GM12872 (cell line): ENCODE measurements around the gene LAMA5.

ENCODE experiments used
- TF ChIP-seq, protein P1 (sequence below): IDR thresholded peaks from 3 replicates; pipeline ENCODE4 v1.5.1; 2011; ENCODE audit warnings: low read depth, mild to moderate bottlenecking, low read length, moderate library complexity; ENCODE audit not compliant: insufficient read depth

The LAMA5 gene

DNA sequence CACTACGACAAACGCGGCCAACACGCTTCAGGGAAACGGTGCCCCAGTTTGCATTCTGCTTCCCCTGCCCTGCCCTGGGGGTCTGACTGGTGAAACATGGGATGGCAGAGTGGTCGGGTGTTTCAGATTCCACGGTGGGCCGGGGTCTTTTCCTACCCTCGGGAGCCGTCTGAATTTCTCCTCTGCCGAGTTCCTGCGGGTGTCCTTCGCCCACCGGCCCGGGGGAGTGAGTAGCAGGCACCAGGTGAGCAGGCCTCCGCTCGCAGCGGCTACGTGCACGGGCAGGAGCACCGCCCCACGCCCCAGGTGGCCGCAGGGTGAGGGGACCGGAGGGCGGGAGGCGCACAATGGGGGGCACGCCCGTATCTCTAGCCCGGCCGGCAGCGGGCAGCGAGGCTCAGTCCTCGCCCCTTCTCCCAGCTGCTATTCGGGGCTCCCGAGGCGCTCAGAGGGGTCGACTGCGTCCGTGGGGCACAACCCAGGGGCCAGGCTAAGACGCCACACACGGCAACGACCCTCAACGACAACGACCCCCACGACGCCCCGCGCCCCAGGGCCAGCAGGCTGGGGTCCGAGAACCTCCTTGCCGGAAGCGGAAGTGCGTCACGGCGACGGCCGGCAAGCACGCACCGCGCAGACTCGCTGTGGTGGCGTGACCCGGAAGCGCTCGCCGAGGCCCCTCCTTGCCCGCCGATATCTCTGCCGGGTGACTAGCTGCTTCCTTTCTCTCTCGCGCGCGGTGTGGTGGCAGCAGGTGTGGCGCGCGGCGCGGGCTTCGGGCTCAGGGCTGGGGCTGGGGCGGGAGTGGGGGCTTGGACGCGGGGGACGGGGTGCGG, 19.5 kb upstream of the LAMA5 start, which contains the start of gene RPS21:
TSS of gene RPS21 (plus strand) at position 721 of the 836 bp plus-strand sequence. CDS start 236 bp downstream, outside the sequence.
- TF ChIP-seq, protein P1, sequence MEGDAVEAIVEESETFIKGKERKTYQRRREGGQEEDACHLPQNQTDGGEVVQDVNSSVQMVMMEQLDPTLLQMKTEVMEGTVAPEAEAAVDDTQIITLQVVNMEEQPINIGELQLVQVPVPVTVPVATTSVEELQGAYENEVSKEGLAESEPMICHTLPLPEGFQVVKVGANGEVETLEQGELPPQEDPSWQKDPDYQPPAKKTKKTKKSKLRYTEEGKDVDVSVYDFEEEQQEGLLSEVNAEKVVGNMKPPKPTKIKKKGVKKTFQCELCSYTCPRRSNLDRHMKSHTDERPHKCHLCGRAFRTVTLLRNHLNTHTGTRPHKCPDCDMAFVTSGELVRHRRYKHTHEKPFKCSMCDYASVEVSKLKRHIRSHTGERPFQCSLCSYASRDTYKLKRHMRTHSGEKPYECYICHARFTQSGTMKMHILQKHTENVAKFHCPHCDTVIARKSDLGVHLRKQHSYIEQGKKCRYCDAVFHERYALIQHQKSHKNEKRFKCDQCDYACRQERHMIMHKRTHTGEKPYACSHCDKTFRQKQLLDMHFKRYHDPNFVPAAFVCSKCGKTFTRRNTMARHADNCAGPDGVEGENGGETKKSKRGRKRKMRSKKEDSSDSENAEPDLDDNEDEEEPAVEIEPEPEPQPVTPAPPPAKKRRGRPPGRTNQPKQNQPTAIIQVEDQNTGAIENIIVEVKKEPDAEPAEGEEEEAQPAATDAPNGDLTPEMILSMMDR: no peak

DNA sequence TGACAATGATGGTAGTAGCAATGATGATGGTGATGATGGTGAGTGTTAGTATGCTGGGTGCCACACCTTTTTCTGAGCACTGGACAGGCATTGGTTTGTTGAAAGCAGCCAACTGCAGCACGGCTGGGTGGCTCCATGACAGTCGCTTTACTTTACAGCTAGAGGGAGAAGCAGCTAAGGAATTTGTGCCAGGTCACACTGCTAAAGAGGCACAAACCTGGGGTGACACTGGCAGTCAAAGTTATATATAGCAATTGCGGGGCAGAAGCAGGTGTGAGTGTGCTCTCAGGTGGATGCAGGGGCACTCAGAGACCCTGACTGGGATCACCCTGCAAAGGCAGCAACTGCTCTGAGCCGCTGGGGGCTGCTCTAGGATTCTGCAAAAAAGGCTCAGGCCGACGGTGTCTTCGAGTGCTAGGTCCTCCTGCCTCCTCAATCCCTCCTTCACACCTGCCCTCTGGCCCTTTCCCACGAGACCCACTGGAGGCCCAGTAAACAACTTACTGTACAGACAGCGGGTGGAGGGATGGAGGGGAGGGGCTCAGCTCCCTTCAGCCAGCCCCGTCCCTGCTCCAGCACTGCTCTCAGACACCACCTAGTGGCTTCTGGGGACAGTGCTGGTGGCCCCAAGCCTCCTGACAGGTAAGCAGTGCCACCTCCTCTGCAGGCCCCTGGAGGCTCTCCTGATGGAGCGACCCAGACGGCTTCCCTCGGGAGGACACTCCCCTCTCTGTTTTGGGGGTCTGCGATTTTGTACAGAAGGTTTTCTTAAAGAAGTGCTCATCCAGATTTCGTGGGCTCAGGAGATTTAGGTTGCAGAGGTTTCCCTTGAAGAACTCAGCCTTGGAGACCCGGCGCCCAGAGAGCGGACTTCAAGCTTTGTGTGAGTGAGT, 15.4 kb upstream of the LAMA5 start:
- TF ChIP-seq, protein P1: peak; percentile 97

DNA sequence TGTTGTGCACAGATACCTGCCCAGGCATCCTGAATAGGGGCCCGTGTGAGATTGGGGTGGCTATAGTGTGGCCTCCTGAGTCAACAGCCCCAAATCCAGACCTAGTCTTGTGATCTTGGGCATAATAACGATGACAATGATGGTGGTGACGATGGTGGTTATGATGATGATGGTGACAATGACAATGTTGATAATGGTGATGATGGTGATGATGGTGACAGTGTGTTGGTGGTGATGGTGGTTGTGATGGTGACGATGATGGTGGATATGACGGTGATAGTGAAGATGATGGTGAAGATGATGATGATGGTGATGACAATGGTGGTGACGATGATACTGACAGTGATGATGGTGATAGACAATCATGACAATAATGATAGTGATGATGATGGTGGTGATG, 14.7 kb upstream of the LAMA5 start:
- TF ChIP-seq, protein P1: no peak

DNA sequence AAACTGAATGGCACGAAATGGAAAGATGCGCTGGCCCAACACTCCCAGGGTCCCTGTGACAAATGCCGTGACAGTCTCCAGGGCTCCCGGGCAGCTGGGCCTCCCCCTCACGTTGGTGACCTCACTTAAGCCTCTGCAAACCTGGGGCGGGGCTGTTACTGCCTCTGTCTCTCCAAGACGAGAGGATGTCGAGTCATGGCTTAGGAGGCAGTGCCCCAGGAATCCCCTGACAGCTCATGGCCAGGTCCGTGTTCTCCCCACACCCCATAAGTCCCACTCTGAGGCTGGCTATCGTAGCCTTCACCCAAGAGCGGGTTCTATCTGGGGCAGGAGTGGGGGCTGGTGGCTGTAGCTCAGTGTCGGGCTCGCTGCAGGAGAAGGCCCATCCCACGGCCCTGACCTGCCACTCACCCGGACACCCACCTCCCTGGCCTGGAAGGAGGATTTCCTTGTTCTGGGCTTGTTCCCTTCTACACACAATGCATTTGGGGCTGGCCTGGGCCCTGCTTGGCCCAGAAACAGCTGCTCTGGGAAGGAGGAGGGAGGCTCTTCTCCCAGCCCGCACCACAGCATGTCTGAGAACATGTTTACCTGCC, 14.2 kb upstream of the LAMA5 start:
- TF ChIP-seq, protein P1: no peak

DNA sequence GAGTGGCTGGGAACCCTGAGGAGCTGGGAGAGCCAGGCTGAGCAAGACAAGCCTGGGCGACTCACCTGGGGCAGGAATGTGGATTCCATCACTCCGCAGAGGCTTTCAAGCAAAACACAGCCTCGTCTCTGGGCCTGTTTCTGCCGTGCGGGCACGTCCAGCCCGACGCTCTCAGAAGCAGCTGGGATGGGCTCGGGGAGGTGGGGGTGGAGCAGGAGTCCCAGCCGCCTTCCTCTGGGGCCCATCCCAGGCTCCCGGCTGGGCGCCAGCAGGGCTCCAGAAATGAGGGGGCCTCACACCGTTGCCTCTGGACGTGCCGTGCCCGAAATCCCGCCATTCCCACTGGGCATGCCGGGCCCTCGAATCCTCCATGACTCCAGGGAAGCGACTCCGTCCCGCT, 11.1 kb upstream of the LAMA5 start:
- TF ChIP-seq, protein P1: no peak

DNA sequence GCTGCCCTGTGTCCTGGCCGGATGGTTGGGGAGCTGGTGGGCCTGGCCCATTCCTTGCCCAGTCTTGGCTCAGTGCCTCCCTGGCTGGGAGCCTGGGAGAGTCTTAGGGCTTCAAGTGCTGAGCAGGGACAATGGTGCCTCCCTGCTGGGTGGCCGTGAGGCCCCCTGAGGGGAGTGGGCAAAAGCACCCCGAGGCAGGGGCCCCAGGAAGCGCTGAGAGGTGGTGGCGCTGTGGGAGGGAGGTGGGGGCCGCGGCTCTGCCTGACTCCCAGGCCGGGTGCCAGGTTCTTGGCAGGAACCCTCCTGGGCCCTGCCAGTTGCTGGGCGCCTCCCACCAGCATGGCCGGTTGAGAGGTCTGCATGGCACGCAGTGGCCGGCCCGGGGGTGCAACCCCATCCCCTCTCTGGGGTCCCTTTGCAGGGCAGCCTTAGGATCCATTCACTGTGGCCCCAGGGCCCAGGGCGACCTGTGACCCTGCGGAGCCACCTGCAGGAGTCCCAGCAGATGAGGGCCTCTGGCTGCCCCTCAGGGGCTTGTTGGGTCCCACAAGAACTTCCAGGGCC, 10.6 kb upstream of the LAMA5 start:
- TF ChIP-seq, protein P1: no peak

DNA sequence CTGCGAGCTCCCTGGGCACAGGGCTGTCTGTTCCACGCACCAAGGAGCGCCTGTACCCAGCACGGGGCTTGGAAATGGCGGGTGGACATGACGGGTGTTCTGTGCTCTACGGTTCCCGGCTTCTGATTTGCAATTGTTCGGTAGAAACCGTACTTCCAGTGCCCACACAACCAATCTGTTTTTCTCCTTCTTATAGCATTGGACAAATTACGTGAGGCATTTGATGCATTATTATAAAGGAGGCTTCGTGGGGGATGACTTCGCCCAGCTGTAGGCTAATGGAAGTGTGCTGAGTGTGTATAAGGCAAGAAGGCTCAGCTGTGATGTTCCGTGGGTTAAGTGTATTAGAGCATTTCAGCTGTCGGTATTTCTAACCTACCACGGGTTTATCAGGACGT, 10.0 kb upstream of the LAMA5 start:
- TF ChIP-seq, protein P1: no peak
